M059J (cell line): Measurements from ENCODE around the gene ZFP91. TPM values are rescaled to one million over a fixed set of nuclear protein-coding genes. Genes with fewer than 3 reads are reported as not detected.

Experiments used
- DNase-seq: peaks from one replicate; pipeline ENCODE4 v3.0.0-alpha.2; 2012; ENCODE audit warnings: low read depth
- total RNA-seq: library from RNA; depleted of rRNA; stranded (reverse); fragments of >200 nt; shearing (Covaris generic); gene quantifications from 2 replicates; pipeline ENCODE4 v1.2.3, GENCODE V29; 2014

Gene ZFP91
- total RNA-seq, 1 experiment from 2014 or later: 88.9 TPM

DNA sequence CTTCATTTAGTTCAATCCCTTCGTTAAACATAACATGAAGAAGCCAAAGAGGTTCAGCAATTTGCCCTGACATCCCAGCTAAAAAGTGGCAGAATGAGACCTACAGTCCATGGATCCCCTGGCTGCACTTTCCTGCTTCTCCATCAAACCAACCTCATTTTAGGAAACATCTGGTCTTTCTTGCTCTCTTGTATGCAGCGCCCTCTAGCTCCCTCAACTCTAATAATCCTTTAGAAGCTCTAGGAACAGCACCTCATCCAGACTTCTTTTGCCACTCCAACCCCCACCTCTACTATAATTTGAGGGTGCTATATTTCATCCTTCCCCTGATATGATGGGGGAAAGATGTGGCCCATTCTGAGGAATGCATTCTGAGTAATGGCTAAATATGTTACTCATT lies 51.0 kb downstream of the ZFP91 start:
- DNase-seq: peak; percentile 56

DNA sequence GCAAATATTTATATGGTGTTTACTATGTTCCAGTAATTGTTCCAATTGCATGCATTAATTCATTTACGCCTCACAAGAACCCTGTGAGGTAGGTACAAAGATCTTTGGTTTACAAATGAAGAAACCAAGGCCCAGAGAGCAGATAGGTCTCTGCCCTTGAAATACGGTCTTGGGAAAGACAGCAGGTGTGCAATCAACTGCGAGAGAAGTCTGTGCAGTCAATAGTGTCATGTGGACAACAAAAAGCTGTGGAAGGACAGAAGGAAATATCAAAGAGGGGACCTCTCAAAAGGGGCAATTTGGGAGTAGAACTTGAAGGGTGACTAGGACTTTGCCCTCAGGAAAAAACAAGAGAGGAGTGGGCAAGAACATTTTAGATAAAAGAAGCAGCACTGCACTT lies 52.5 kb downstream of the ZFP91 start:
- no peak for DNase-seq

- DNase-seq: no peak
Observed at GRCh38 chr11:58632510-58632909, 53.6 kb downstream of the ZFP91 start.

DNA sequence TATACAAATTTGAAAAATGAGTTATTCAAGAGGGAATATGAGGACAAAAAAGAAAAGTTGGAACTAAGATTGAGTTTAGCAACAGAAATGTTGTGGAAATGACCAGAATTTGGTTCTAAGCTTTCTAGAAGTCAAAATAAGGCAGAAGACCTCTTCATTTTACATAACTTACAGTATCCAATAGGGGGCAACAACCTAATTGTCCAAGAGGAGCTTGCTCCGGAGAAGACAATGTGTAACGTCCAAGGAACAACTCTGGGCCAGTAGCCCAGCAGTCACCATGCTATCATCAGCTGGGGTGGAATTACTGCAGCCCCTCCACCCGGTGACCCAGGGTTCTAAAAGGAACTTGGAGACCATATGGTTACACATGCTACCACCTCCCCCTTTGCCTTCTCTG lies 57.7 kb downstream of the ZFP91 start:
- DNase-seq: no peak

DNA sequence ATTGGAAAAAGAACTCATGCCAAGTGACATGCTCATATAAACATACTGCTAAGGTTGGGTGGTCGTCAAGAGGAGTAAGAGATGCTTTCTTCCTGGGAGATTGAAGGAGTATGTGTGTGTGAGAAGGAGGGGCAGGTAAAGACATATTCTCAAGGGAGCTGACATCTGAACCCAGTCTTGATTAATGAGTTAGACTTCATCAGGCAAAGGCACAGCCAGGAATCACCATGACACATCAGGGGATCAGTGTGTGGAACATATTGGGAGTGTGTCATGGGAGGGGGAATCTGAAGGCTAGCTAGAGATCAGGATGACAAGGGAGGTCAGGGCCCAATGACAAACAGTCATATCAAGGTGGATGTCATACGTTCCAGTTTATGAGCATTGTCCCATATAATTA lies 58.5 kb downstream of the ZFP91 start:
- no peak for DNase-seq

GRCh38 chr11:58639103-58639502 lies 60.2 kb downstream of the ZFP91 start:
- no peak for DNase-seq

DNA sequence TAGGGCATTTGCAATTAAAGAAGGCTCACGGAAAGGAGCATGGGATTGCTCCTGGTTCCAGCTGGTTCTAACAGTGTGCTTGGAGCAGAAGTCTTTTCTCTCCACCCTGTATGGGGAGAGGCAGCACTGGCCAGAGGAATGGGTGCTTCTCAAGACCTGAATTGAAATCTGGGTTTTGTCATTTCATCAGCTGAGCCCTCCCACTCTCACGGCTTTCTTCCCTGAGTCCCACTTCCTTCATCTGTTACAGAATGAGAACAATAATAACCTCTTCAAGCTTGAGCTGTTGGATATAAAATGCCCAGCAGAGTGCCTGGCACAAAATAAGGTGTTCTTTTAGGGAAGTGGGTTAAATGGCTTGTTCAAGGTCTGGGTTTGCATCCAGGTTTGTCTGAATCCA lies 60.8 kb downstream of the ZFP91 start:
- DNase-seq: no peak

DNA sequence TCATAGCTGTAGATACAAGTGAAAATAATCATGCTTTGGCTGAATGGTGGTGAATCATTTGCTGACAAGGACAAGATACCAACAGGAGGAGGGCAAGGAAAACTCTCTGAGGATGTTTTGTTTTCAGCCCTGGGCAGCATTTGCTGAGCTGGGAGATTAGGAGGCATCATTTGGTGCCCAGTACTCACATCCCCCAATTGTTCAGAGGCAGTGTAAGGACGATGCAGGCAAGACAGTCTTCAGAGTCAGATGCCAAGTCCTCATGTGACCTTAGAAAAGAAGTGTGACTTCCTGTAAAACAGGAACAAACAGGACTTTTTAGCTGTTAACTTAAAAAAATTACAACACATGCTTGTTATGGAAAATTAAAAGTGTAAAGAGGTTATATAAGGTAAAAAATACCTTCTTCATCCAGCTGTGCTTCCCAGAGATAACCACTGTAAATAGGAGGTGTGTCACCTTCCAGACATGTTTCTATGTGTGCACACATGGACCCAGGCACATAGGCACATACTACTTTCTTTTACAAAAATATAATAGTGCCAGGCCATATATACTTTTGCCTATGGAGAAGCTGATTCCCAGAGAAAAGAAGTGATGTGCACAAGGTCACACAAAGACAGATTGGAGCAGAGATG lies 61.6 kb downstream of the ZFP91 start:
- no peak for DNase-seq

- DNase-seq: no peak
Observed at GRCh38 chr11:58641341-58641740, 62.5 kb downstream of the ZFP91 start.

GRCh38 chr11:58641803-58642581 lies 63.1 kb downstream of the ZFP91 start:
- no peak for DNase-seq

DNA sequence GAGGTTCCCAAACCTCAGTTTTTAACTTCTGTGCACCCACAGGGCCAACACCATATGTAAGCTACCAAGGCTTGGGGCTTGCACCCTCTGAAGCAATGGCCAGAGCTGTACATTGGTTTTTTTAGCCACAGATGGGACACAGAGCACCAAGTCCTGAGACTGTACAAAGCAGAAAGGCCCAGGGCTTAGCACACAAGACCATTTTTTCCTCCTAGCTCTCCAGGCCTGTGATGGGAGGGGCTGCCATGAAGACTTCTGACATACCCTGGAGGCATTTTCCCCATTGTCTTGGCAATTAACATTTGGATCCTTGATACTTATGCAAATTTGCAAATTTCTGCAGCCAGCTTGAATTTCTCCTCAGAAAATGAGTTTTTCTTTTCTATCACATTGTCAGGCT lies 67.0 kb downstream of the ZFP91 start:
- no peak for DNase-seq

GRCh38 chr11:58647141-58647699 lies 68.4 kb downstream of the ZFP91 start:
- DNase-seq: no peak

GRCh38 chr11:58647866-58648265 lies 69.0 kb downstream of the ZFP91 start:
- DNase-seq: no peak

- DNase-seq: no peak
Observed at GRCh38 chr11:58649623-58650022, 70.8 kb downstream of the ZFP91 start.

DNA sequence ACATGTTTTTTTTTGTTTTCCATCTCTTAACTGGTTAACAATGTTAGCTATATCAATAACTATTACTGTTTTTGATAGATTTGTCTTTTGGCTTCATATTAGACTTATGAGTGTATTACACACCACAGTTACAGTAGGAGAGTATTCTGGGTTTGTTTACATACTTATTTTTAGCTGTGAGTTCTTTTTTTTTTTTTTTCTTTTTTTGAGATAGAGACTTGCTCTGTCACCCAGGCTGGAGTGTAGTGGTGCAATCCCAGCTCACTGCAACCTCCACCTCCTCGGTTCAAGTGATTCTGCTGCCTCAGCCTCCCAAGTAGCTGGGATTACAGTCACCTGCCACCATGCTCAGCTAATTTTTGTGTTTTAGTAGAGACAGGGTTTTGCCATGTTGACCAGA lies 71.6 kb downstream of the ZFP91 start:
- DNase-seq: no peak

- DNase-seq: no peak
Observed at GRCh38 chr11:58652726-58653280, 73.9 kb downstream of the ZFP91 start.

DNA sequence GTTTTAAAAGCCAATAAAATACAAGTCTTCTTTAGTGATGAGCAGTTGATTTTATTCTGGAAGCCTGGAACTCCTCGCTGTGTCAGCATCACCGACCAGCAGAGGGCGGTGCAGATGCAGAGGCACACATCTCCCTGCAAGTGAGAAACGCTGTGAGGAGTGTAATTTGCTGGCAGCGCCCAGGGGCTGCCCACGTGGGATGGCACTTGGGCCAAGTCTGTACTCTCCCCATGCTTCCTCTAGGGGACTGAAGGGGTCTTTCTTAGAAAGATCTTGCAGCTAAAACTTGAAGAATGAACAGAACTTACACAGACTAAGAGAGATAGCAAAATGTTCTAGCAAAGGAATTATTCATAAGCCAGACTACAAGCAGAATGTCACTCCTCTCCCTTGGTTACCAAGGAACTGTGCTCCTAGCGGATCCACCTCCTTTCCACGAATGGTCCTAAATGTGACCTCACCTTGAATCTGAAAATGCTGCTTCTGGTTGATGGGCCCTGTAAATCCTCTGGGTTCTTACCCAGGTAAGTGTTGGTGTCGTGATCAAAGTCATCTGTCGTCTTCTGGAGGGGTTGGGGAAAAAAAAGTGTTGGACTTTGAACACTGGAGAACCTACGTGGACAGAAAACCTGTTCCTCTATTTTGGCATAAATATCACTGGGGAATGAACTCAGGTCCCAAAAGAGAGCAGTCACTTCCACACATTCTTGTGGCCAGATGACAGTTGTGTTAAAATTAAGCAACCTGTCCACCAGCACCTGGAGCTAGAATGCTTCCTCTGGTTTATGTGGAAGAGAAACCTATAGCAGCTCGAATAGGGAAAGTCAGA lies 75.4 kb downstream of the ZFP91 start:
- peak; percentile 70 for DNase-seq

- no peak for DNase-seq
Observed at GRCh38 chr11:58654908-58655296, 76.0 kb downstream of the ZFP91 start.

DNA sequence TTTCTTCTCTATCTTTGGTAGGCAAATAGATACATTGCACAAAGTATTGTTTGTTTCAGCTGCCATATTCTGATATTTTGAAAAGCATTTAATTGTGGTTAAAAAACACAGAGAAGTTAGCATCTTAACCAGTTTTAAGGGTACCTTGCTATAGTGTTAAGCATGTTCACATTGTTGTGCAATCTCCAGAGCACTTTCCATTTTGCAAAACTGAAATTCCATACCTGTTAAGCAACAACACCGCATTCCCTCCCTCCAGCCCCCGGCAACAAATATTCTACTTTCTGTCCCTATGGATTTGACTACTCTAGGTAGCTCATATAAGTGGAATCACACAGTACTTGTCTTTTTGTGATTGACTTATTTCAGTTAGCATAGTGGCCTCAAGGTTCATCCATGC lies 77.5 kb downstream of the ZFP91 start:
- DNase-seq: no peak

GRCh38 chr11:58658623-58659022 lies 79.8 kb downstream of the ZFP91 start:
- no peak for DNase-seq

DNA sequence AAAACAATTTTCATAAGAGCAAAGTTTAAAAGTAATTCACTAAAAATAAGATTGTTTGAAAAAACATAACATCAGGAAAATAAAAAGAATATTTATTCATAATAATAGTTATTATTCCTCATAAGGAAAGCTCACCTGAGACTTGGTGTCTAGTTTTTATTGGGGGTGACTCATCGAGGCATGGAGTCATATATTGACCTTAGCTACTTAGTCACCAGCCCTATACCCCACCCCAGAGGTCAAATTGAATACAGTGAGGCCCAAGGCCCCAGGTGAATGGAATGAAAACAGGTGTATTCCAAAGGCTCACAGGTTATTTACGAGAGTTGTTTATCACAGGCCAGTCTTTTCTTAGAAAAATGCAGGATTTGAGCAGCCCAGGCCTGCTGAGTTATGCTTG lies 80.5 kb downstream of the ZFP91 start:
- peak; percentile 51 for DNase-seq

DNA sequence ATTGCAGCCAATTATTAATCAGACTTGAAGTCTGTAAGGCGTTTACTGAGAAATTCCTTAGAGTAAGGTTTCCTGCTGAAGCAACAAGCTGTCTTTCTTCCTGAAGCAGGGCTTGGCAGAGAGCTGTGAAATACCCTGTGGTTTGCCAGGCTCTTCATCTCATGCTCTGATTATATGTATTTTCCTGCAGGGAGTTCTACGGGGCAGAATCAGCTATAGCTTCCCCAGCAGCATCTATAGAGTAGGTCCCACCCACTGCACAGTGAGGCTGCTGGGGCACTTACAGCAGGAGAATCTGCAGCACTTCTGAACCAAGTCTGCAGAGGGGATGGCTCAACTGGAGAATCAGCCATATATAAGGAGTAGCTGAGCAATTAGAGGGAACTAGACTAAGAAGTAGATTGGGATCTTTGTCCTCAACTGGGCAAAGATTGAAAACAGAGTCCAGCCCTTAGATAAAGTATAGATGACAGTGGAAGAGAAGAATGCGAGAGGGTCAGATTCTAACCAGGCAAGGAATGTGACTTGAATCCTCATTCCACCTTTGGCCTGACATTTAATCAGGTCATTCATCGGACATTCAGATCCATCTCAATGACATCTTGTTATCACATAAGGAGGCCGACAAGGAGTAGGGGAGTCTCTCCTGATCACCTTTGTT lies 81.2 kb downstream of the ZFP91 start:
- DNase-seq: no peak
